K562 (cell line): ENCODE results near the gene PTPRG. TPM values are rescaled to one million over a fixed set of nuclear protein-coding genes. Genes with fewer than 3 reads are reported as not detected.

Experiments used
- ATAC-seq: fragments of 200-7000 bp; cut with Tn5 transposase; 3 replicates; pipeline ENCODE4 v1.9.1; 2020; ENCODE audit warnings: moderate library complexity
- BruUV-seq: library from RNA; stranded (reverse); fragments of 400-500 nt; replicated peaks from 2 replicates; lab custom pipeline; 2021; lab: Mats Ljungman, UMichigan
- CTCF ChIA-PET: fragments of 300-600 bp; formaldehyde crosslinking; extraction: SDS; loops from one replicate; lab custom pipeline; 2021; ENCODE audit warnings: low intra/inter-chr PET ratio; lab: Yijun Ruan, JAX
- POLR2A ChIA-PET: fragments of 300-600, 350-650 bp; sonication (Branson Sonifier 250); formaldehyde crosslinking; extraction: SDS; loops from one replicate; lab custom pipeline; 2021; ENCODE audit warnings: antibody characterized with exemption, inconsistent platforms; lab: Yijun Ruan, JAX
- DNase-seq, 4 experiments: peaks; one replicate each; pipeline versions ENCODE4 v3.0.0 to v3.0.0-alpha.2; 2011 to 2018; ENCODE audit warnings: low spot score in 3 of 4, mixed read lengths in 3 of 4; ENCODE audit errors: extremely low read depth in 1 of 4
- FAIRE-seq: peaks from 2 replicates; lab custom pipeline; 2011; peaks lifted over from hg19 to GRCh38; lab: Jason Lieb, UNC
- H2AFZ ChIP-seq: 2 replicates; pipeline ENCODE4 v1.6.0; 2011; ENCODE audit warnings: low read depth, low read length, control low read depth, inconsistent platforms
- H3K27ac ChIP-seq: fragments of 200-600 bp; 3 replicates; pipeline ENCODE4 v1.8.0; 2011; ENCODE audit warnings: low read depth, mild to moderate bottlenecking, control low read depth, inconsistent platforms, low read length, moderate library complexity, mixed read lengths; ENCODE audit errors: extremely low read depth
- H3K27me3 ChIP-seq, 2 experiments: fragments of 300-600 bp in 1 of 2; 2 replicates in 1 of 2; 3 replicates in 1 of 2; pipeline versions ENCODE4 v1.6.0 to v1.8.0; 2011; ENCODE audit warnings: inconsistent platforms in 2 of 2, low read length in 2 of 2, mild to moderate bottlenecking in 1 of 2, mixed read lengths in 1 of 2, moderate library complexity in 1 of 2; ENCODE audit not compliant: control insufficient read depth in 2 of 2, insufficient read depth in 2 of 2
- H3K36me3 ChIP-seq: fragments of 300-600 bp; 3 replicates; pipeline ENCODE4 v1.8.0; 2011; ENCODE audit warnings: mild to moderate bottlenecking, low read length, inconsistent platforms; ENCODE audit not compliant: control insufficient read depth, insufficient read depth
- H3K4me1 ChIP-seq, 2 experiments: fragments of 200-600 bp in 1 of 2; replicated peaks in 1 of 2; 2 replicates in 1 of 2; 3 replicates in 1 of 2; pipeline versions ENCODE4 v1.5.1 to v1.8.0; 2011; ENCODE audit warnings: inconsistent platforms in 2 of 2, low read length in 2 of 2, mild to moderate bottlenecking in 1 of 2, mixed read lengths in 1 of 2, moderate library complexity in 1 of 2; ENCODE audit not compliant: control insufficient read depth in 2 of 2, insufficient read depth in 2 of 2
- H3K4me2 ChIP-seq: 2 replicates; pipeline ENCODE4 v1.6.1; 2011; ENCODE audit warnings: low read length, control low read depth, inconsistent platforms, mixed read lengths; ENCODE audit not compliant: insufficient read depth
- H3K4me3 ChIP-seq: fragments of 200-600 bp; sonication (generic), shearing (Covaris generic); 2 replicates; pipeline ENCODE4 v1.5.1; 2016; ENCODE audit warnings: control low read depth, inconsistent platforms
- H3K79me2 ChIP-seq: fragments of 200-600 bp; 3 replicates; pipeline ENCODE4 v1.8.0; 2011; ENCODE audit warnings: low read length, inconsistent platforms; ENCODE audit not compliant: control insufficient read depth, insufficient read depth
- H3K9ac ChIP-seq, 2 experiments: 2 replicates each; pipeline versions ENCODE4 v1.6.0 to v1.6.1; 2011; ENCODE audit warnings: low read depth in 2 of 2, low read length in 2 of 2, control low read depth in 1 of 2, inconsistent platforms in 1 of 2, mild to moderate bottlenecking in 1 of 2, mixed read lengths in 1 of 2; ENCODE audit not compliant: insufficient read depth in 1 of 2
- H3K9me1 ChIP-seq: one replicate; pipeline ENCODE4 v1.6.0; 2011; ENCODE audit warnings: inconsistent platforms, mild to moderate bottlenecking, low read length, moderate library complexity; ENCODE audit not compliant: control insufficient read depth, insufficient read depth
- H3K9me3 ChIP-seq: replicated peaks from 2 replicates; pipeline ENCODE4 v1.5.1; 2011; ENCODE audit warnings: low read depth, low read length, inconsistent platforms; ENCODE audit not compliant: control insufficient read depth, insufficient read depth
- H4K20me1 ChIP-seq: replicated peaks from 2 replicates; pipeline ENCODE4 v1.6.1; 2011; ENCODE audit warnings: low read length, inconsistent platforms, mixed read lengths; ENCODE audit not compliant: control insufficient read depth, insufficient read depth
- E4F1 ChIP-seq: fragments of 250-450 bp; sonication (Bioruptor Pico); IDR thresholded peaks from 2 replicates; pipeline ENCODE4 v1.5.0; 2021; ENCODE audit warnings: mild to moderate bottlenecking, borderline replicate concordance
- ZBTB11 ChIP-seq, 3 experiments: fragments of 200-800 bp in 1 of 3; fragments of 250-450 bp in 1 of 3; fragments of 450-650 bp in 1 of 3; sonication (Bioruptor Pico) in 1 of 3; sonication (Bioruptor generic) in 1 of 3; formaldehyde crosslinking in 1 of 3; IDR thresholded peaks; 2 replicates each; pipeline versions ENCODE4 v1.6.1 to v1.8.0; 2016 to 2022; ENCODE audit warnings: mild to moderate bottlenecking in 2 of 3, missing genetic modification characterization in 2 of 3, missing compliant biosample characterization in 1 of 3, moderate library complexity in 1 of 3
- ZNF175 ChIP-seq: fragments of 200-800 bp; sonication (Bioruptor generic); IDR thresholded peaks from 2 replicates; pipeline ENCODE4 v1.6.1; 2016; ENCODE audit warnings: low read depth, mild to moderate bottlenecking, missing genetic modification characterization, missing compliant biosample characterization
- ZNF668 ChIP-seq: fragments of 250-450 bp; sonication (Bioruptor Pico); IDR thresholded peaks from 2 replicates; pipeline ENCODE4 v1.8.0; 2022; ENCODE audit warnings: mild to moderate bottlenecking, inconsistent platforms
- WGBS: fragments of 100-300 bp; shearing (Covaris generic); methylation state at CpG from one replicate; pipeline ENCODE4 v1.1.6; 2016; ENCODE audit warnings: low coverage, mixed read lengths; ENCODE audit not compliant: insufficient coverage; ENCODE audit errors: missing lambda C conversion rate; 5-methylcytosine and 5-hydroxymethylcytosine counted together
- in situ Hi-C: fragments of 300-500 bp; cut with MboI; formaldehyde crosslinking; loops from 4 replicates; pipeline ENCODE4 v1.15.0; 2018; ENCODE audit warnings: inconsistent platforms, mixed read lengths
- intact Hi-C: fragments of 100-400 bp; cut with micrococcal nuclease; formaldehyde crosslinking; loops from 2 replicates; pipeline ENCODE4 v1.14.2; 2022
- polyA plus RNA-seq, 8 experiments: library from polyadenylated mRNA; depleted of rRNA in 4 of 8; stranded (reverse) in 5 of 8; unstranded in 3 of 8; fragments of >200 nt; fragmentation: Nextera tagmentation in 2 of 8; fragmentation: Illumina TruSeq in 1 of 8; extraction: Ambion mirVana in 2 of 8; extraction: Trizol in 1 of 8; gene quantifications; 2 replicates each; pipeline versions ENCODE4 v1.2.1 to v1.2.3, GENCODE V29; 2011 to 2014; ENCODE audit warnings: inconsistent platforms in 1 of 8, missing spikeins in 1 of 8
- total RNA-seq, 7 experiments: library from RNA; depleted of rRNA in 6 of 7; stranded (reverse); fragments of >200 nt in 6 of 7; fragmentation: Illumina TruSeq in 2 of 7; extraction: Trizol in 2 of 7; gene quantifications; 2 replicates each; pipeline versions ENCODE4 v1.2.1 to v1.2.3, GENCODE V29; 2011 to 2021; ENCODE audit warnings: low replicate concordance in 1 of 7

Gene PTPRG
- total and polyA plus RNA-seq, 9 of the 15 experiments (the other 6 are each of a cell fraction or from before 2014, with no cell fraction given), result 0.16 TPM; not detected in 8

- Histone ChIP-seq H3K79me2 (no peaks in the 10 kb centered on the region), H3K9ac (no peak overlapping the region), H3K27me3 (no peaks in the 10 kb centered on the region), H3K9me1 (no peaks in the 10 kb centered on the region), H3K4me2 (no peak overlapping the region), H3K4me1 (no peaks in the 10 kb centered on the region), H3K27ac (no peak overlapping the region), H3K9me3 (no peaks in the 10 kb centered on the region), H3K4me3 (no peak overlapping the region), H2AFZ (no peak overlapping the region), H4K20me1 (no peaks in the 10 kb centered on the region), H3K36me3 (no peaks in the 10 kb centered on the region)
- TF ChIP-seq ZBTB11 (CRISPR knock-in tag; IDR thresholded peaks at IDR 0.05) (peak in 1 of 3 experiments; percentile 33; a peak in 1 of 6 replicates), ZNF668 (CRISPR knock-in tag) (no peak), ZNF175 (CRISPR knock-in tag) (no peak), E4F1 (CRISPR knock-in tag) (no peak)
- ATAC-seq (no peak), FAIRE-seq (no peak), DNase-seq (no peak)
- WGBS, result no CpG with 5 or more reads among the region's 2 CpGs
- intact Hi-C loops (no loop called here), in situ Hi-C loops (no loop called here)
- no TSS peak for BruUV-seq
- CTCF ChIA-PET, result no interaction called here
- POLR2A ChIA-PET, result no interaction called here
Observed at GRCh38 chr3:62052331-62052730, 491.0 kb downstream of the PTPRG start.
